BLaER1 (cell line): ENCODE results near the gene ACR.

Source experiments
- H3K27ac ChIP-seq: shearing (Covaris generic); formaldehyde crosslinking; 2 replicates; pipeline ENCODE4 v1.8.1; 2022
- H3K27me3 ChIP-seq: shearing (Covaris generic); formaldehyde crosslinking; 2 replicates; pipeline ENCODE4 v1.8.1; 2022
- H3K36me3 ChIP-seq: shearing (Covaris generic); formaldehyde crosslinking; 2 replicates; pipeline ENCODE4 v1.8.1; 2022
- H3K4me1 ChIP-seq: shearing (Covaris generic); formaldehyde crosslinking; 2 replicates; pipeline ENCODE4 v1.8.1; 2022
- H3K4me2 ChIP-seq: shearing (Covaris generic); formaldehyde crosslinking; 2 replicates; pipeline ENCODE4 v1.8.1; 2022
- H3K4me3 ChIP-seq: shearing (Covaris generic); formaldehyde crosslinking; 2 replicates; pipeline ENCODE4 v1.8.1; 2022
- H3K9ac ChIP-seq: shearing (Covaris generic); formaldehyde crosslinking; 2 replicates; pipeline ENCODE4 v1.8.1; 2022
- H3K9me3 ChIP-seq: shearing (Covaris generic); formaldehyde crosslinking; 2 replicates; pipeline ENCODE4 v1.8.1; 2022
- H4K20me1 ChIP-seq: shearing (Covaris generic); formaldehyde crosslinking; 2 replicates; pipeline ENCODE4 v1.8.1; 2022
- Cebpa-rat ChIP-seq: shearing (Covaris generic); IDR thresholded peaks from 2 replicates; pipeline ENCODE4 v1.8.1; 2022

The ACR gene

DNA sequence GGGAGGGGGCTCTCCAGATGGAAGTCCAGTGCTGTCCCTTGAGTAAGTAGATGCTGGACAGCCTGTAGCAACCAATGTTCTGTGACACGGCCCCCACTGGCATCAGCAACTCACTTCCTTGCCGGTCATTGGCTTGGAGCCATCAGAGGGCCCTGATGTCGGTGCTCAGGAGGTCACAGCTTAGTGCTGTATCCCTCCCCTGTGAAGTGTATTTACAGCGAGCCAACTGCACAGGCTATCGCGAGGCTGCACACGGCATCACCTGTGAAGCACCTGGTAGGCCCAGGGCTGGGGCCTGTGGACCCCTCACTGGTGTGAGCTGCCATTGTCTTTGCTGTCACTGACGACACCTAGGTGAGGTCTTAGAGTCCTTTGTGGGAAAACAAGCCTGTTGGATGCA is 13.4 kb upstream of the ACR start:
- Histone ChIP-seq H3K4me1 (peaks cover 54% of the 10 kb centered on the region), H3K4me2 (peak overlapping the region; percentile 69; the same call in 1 of the 2 replicates), H3K9ac (no peak overlapping the region), H3K27ac (no peak overlapping the region), H3K9me3 (no peaks in the 10 kb centered on the region), H3K27me3 (no peaks in the 10 kb centered on the region), H3K4me3 (no peak overlapping the region), H3K36me3 (peaks cover 92% of the 10 kb centered on the region), H4K20me1 (peaks cover 82% of the 10 kb centered on the region)
- TF ChIP-seq Cebpa-rat, result no peak

- H3K4me1 ChIP-seq, result peaks cover 55% of the 10 kb centered on the region
- H3K4me2 ChIP-seq, result no peak overlapping the region
- H3K9me3 ChIP-seq, result no peaks in the 10 kb centered on the region
- H3K4me3 ChIP-seq, result no peak overlapping the region
- H3K27me3 ChIP-seq, result no peaks in the 10 kb centered on the region
- peaks cover 95% of the 10 kb centered on the region for H3K36me3 ChIP-seq
- H4K20me1 ChIP-seq, result peaks cover 89% of the 10 kb centered on the region
- no peak overlapping the region for H3K9ac ChIP-seq
- no peak overlapping the region for H3K27ac ChIP-seq
- TF ChIP-seq Cebpa-rat, result no peak
These were observed 12.4 kb upstream of the ACR start for GRCh38 chr22:50725597-50725996.

- H3K4me1 ChIP-seq, result peaks cover 55% of the 10 kb centered on the region
- H3K36me3 ChIP-seq, result peaks cover 86% of the 10 kb centered on the region
- peaks cover 86% of the 10 kb centered on the region for H4K20me1 ChIP-seq
- H3K4me3 ChIP-seq, result no peak overlapping the region
- TF ChIP-seq Cebpa-rat, result no peak
- H3K27ac ChIP-seq, result no peak overlapping the region
- H3K27me3 ChIP-seq, result no peaks in the 10 kb centered on the region
- no peak overlapping the region for H3K9ac ChIP-seq
- no peaks in the 10 kb centered on the region for H3K9me3 ChIP-seq
- H3K4me2 ChIP-seq, result no peak overlapping the region
These were observed 11.2 kb upstream of the ACR start for GRCh38 chr22:50726643-50727340.

DNA sequence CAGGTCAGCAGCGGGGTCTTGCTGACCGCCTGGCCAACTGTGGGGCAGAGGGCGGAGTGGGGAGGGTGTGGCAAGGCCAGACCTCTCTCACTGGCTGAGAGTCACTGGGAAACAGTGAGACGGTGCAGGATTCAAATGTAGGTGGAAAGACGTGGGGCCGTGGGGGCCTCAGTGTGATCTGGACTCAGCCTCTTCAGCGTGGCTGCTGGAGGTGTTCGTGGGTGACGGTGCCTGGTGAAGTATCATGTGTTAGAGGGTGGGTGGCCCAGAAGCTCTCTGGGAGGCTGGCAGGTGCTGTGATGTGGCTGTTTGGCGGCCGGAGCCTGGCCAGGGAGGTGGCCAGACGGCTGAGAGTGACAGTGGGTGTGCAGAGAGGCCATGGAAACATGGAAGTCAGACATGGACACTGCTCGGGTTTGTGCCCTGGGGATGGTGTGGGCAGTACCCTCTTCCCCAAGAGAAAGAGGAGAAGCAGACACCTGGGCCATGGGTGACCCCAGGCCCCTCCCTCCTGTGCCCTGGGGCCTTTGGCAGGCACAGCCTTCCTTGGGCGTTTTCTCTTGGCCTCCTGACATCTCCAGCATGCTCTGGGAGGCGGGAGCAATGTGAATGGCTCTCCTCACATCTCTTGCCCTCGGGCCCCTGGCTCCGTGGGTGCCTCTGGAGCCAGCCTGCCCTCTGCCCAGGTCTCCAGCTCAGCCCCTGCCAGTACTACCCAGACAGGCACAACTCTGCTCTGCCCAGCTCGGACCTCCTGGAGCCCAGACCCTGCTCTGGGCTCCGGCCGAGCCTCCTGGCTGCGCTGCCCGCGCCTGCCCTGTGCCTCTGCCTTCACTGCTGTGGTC is 10.1 kb upstream of the ACR start:
- TF ChIP-seq Cebpa-rat, result no peak
- Histone ChIP-seq H3K27ac (no peak overlapping the region), H3K4me2 (no peak overlapping the region; the same call in 1 of the 2 replicates), H3K4me1 (peaks cover 46% of the 10 kb centered on the region), H3K27me3 (no peaks in the 10 kb centered on the region), H3K4me3 (no peak overlapping the region), H4K20me1 (peaks cover 84% of the 10 kb centered on the region), H3K9me3 (no peaks in the 10 kb centered on the region), H3K36me3 (peaks cover 82% of the 10 kb centered on the region), H3K9ac (no peak overlapping the region)

GRCh38 chr22:50728523-50728931 is 9.5 kb upstream of the ACR start:
- H3K36me3 ChIP-seq, result peaks cover 76% of the 10 kb centered on the region
- no peak overlapping the region; the same call in 1 of the 2 replicates for H3K4me2 ChIP-seq
- peaks cover 81% of the 10 kb centered on the region for H4K20me1 ChIP-seq
- TF ChIP-seq Cebpa-rat, result no peak
- no peak overlapping the region for H3K4me3 ChIP-seq
- peaks cover 40% of the 10 kb centered on the region for H3K4me1 ChIP-seq
- no peak overlapping the region for H3K9ac ChIP-seq
- H3K27me3 ChIP-seq, result no peaks in the 10 kb centered on the region
- H3K9me3 ChIP-seq, result no peaks in the 10 kb centered on the region
- no peak overlapping the region for H3K27ac ChIP-seq

- no peak for TF ChIP-seq Cebpa-rat
- no peak overlapping the region for H3K4me3 ChIP-seq
- peaks cover 30% of the 10 kb centered on the region for H3K4me1 ChIP-seq
- no peaks in the 10 kb centered on the region for H3K27me3 ChIP-seq
- no peaks in the 10 kb centered on the region for H3K9me3 ChIP-seq
- H3K36me3 ChIP-seq, result peaks cover 66% of the 10 kb centered on the region
- no peak overlapping the region for H3K4me2 ChIP-seq
- peaks cover 81% of the 10 kb centered on the region for H4K20me1 ChIP-seq
- H3K9ac ChIP-seq, result no peak overlapping the region
- no peak overlapping the region for H3K27ac ChIP-seq
These were observed 8.5 kb upstream of the ACR start for GRCh38 chr22:50729391-50730012.

- Histone ChIP-seq H3K27me3 (no peaks in the 10 kb centered on the region), H3K9ac (no peak overlapping the region), H3K4me1 (peaks cover 22% of the 10 kb centered on the region), H3K9me3 (no peaks in the 10 kb centered on the region), H4K20me1 (peaks cover 77% of the 10 kb centered on the region), H3K36me3 (peaks cover 59% of the 10 kb centered on the region), H3K4me2 (no peak overlapping the region), H3K27ac (no peak overlapping the region), H3K4me3 (no peak overlapping the region)
- no peak for TF ChIP-seq Cebpa-rat
These were observed 7.8 kb upstream of the ACR start for GRCh38 chr22:50730013-50730891.

DNA sequence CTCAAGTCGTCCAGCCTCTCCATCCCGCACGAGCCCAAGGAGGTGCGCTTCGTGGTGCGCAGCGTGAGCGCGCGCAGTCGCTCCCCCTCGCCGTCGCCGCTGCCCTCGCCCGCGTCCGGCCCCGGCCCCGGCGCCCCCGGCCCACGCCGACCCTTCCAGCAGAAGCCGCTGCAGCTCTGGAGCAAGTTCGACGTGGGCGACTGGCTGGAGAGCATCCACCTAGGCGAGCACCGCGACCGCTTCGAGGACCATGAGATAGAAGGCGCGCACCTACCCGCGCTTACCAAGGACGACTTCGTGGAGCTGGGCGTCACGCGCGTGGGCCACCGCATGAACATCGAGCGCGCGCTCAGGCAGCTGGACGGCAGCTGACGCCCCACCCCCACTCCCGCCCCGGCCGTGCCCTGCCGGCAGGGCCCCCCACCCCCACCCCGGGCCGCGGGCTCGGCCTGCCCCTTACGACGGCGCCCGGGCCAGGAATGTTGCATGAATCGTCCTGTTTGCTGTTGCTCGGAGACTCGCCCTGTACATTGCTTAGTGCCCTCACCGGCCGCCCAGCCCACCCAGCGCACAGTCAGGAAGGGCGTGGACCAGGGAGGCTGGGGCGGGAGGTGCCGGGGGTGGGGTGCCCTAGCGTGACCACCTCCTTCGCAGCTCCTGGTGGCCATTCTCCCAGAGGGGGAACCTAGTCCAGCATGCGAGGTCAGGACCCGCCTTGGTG is 6.9 kb upstream of the ACR start:
- no peak for TF ChIP-seq Cebpa-rat
- Histone ChIP-seq H3K4me3 (no peak overlapping the region), H4K20me1 (peaks cover 68% of the 10 kb centered on the region), H3K4me1 (peaks cover 22% of the 10 kb centered on the region), H3K36me3 (peaks cover 50% of the 10 kb centered on the region), H3K27ac (no peak overlapping the region), H3K9me3 (no peaks in the 10 kb centered on the region), H3K4me2 (no peak overlapping the region), H3K9ac (no peak overlapping the region), H3K27me3 (no peaks in the 10 kb centered on the region)
